ENCODE data around the gene FSD2.
A peak's percentile ranks its signal among the peaks of the same experiment; 100 is the strongest.

GRCh38 chr15:82849556-82850512, 44.0 kb upstream of the FSD2 start:
- TF ChIP-seq CTCF (IDR thresholded peaks at IDR 0.05) (peak; percentile 33 to 98 (median 84)), POLR2A (IDR thresholded peaks at IDR 0.05) (peak in 1 of 2 donors; percentile 27)

Measured in thyroid gland (tissue), 4 donors.